ENCODE results near the gene IQSEC3. TPM values are rescaled to one million over a fixed set of nuclear protein-coding genes. Genes with fewer than 3 reads are reported as not detected.
A peak's percentile ranks its signal among the peaks of the same experiment; 100 is the strongest.

Gene IQSEC3
- total and polyA plus RNA-seq, 2 of the 13 experiments (the other 11 are each of a cell fraction or from before 2014, with no cell fraction given) = not detected

DNA sequence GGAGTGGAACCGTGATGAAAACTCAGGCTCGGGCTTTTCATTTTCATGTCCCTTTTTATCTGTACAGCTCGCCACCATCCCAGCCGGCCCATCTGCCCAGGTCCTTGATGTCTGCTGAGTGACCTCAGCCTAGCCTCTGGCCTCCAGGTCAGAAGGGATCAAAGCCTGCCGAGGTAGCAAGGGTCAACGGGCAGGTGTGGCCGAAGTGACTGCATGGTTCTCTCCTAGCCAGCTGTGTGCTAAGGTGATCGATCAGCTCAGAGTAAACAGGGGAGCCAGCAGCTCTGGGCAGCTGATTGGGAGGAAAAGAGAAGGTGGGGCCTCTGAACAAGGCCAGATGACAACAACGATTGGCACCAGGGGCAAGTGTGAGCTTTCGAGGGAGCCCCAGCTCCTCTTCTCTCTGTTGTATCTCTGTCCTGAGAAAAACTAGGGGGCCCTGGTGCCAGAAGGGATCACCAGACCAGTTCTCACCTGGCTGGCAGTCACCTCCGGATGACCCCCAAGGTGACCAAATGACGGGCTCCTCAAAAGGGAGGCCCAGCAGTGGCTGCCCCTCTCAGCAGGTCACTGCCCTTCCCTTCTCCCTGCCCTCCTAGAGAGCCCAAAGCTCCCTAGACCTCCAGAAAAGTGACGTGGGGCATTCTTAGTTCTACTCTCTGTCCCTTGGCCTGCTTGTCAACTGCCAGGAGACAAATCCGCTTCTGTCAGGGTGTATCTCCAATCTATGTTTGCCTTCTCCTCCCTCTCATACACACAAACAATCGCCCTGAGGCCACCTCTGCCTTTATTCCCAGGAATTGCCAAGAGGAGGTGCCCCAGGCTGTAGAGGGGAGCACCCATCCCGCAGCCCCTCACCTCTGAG lies 143.9 kb downstream of the IQSEC3 start (continued):
- TF ChIP-seq ZNF660 (CRISPR knock-in tag; IDR thresholded peaks at IDR 0.05; ENCODE audit: borderline replicate concordance, low read depth) (no peak), SP2 (CRISPR knock-in tag; IDR thresholded peaks at IDR 0.05) (no peak), ZNF326 (CRISPR knock-in tag; IDR thresholded peaks at IDR 0.05; ENCODE audit: borderline replicate concordance) (no peak), SMAD1 (CRISPR knock-in tag; IDR thresholded peaks at IDR 0.05; ENCODE audit: borderline replicate concordance, low read depth) (peak; percentile 81; the same call in 1 of the 2 replicates), HNRNPL (IDR thresholded peaks at IDR 0.05; ENCODE audit: low read depth, low read length) (0 out of 2 replicates have a peak, but pooled peaks have one; percentile 62), ZFP37 (CRISPR knock-in tag; IDR thresholded peaks at IDR 0.05; ENCODE audit: borderline replicate concordance) (peak; percentile 84; the same call in 1 of the 2 replicates), FOXK2 (IDR thresholded peaks at IDR 0.05) (peak; percentile 98), MAFG (CRISPR knock-in tag; IDR thresholded peaks at IDR 0.05) (no peak), HNRNPUL1 (IDR thresholded peaks at IDR 0.05; ENCODE audit: low read depth, low read length) (no peak), ZBTB7A (CRISPR knock-in tag; IDR thresholded peaks at IDR 0.05) (peak; percentile 79; the same call in 1 of the 2 replicates), XRCC5 (optimal IDR thresholded peaks at IDR 0.05; ENCODE audit: low read length) (peak; percentile 92), GABPA (IDR thresholded peaks at IDR 0.05; ENCODE audit: low read depth, low read length) (no peak), GABPA (CRISPR knock-in tag; IDR thresholded peaks at IDR 0.05; ENCODE audit: low read depth) (peak; percentile 42; the same call in 1 of the 2 replicates), JUN (CRISPR knock-in tag; IDR thresholded peaks at IDR 0.05) (peak; percentile 97), ZNF564 (CRISPR knock-in tag; IDR thresholded peaks at IDR 0.05) (peak; percentile 80; the same call in 1 of the 2 replicates), ETV5 (CRISPR knock-in tag; IDR thresholded peaks at IDR 0.05; ENCODE audit: borderline replicate concordance) (peak; percentile 66; the same call in 1 of the 2 replicates), ZSCAN31 (CRISPR knock-in tag; IDR thresholded peaks at IDR 0.05; ENCODE audit: low read depth) (0 out of 2 replicates have a peak, but pooled peaks have one; percentile 21), ZNF550 (CRISPR knock-in tag; IDR thresholded peaks at IDR 0.05; ENCODE audit: borderline replicate concordance) (no peak), MTA1 (CRISPR knock-in tag; IDR thresholded peaks at IDR 0.05; ENCODE audit: borderline replicate concordance) (peak; percentile 99)
- TF ChIP-seq, protein P1, sequence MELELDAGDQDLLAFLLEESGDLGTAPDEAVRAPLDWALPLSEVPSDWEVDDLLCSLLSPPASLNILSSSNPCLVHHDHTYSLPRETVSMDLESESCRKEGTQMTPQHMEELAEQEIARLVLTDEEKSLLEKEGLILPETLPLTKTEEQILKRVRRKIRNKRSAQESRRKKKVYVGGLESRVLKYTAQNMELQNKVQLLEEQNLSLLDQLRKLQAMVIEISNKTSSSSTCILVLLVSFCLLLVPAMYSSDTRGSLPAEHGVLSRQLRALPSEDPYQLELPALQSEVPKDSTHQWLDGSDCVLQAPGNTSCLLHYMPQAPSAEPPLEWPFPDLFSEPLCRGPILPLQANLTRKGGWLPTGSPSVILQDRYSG (CRISPR knock-in tag; IDR thresholded peaks at IDR 0.05) = no peak
- TF ChIP-seq, protein P2, sequence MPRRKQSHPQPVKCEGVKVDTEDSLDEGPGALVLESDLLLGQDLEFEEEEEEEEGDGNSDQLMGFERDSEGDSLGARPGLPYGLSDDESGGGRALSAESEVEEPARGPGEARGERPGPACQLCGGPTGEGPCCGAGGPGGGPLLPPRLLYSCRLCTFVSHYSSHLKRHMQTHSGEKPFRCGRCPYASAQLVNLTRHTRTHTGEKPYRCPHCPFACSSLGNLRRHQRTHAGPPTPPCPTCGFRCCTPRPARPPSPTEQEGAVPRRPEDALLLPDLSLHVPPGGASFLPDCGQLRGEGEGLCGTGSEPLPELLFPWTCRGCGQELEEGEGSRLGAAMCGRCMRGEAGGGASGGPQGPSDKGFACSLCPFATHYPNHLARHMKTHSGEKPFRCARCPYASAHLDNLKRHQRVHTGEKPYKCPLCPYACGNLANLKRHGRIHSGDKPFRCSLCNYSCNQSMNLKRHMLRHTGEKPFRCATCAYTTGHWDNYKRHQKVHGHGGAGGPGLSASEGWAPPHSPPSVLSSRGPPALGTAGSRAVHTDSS (CRISPR knock-in tag; conservative IDR thresholded peaks at IDR 0.05) = no peak
- TF ChIP-seq, protein P3, sequence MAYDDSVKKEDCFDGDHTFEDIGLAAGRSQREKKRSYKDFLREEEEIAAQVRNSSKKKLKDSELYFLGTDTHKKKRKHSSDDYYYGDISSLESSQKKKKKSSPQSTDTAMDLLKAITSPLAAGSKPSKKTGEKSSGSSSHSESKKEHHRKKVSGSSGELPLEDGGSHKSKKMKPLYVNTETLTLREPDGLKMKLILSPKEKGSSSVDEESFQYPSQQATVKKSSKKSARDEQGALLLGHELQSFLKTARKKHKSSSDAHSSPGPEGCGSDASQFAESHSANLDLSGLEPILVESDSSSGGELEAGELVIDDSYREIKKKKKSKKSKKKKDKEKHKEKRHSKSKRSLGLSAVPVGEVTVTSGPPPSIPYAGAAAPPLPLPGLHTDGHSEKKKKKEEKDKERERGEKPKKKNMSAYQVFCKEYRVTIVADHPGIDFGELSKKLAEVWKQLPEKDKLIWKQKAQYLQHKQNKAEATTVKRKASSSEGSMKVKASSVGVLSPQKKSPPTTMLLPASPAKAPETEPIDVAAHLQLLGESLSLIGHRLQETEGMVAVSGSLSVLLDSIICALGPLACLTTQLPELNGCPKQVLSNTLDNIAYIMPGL (CRISPR knock-in tag; IDR thresholded peaks at IDR 0.05; ENCODE audit: borderline replicate concordance in 1 of 2, low read depth in 1 of 2) = peak; percentile 73 to 78; a peak in 3 of 4 replicates
- TF ChIP-seq, protein P4, sequence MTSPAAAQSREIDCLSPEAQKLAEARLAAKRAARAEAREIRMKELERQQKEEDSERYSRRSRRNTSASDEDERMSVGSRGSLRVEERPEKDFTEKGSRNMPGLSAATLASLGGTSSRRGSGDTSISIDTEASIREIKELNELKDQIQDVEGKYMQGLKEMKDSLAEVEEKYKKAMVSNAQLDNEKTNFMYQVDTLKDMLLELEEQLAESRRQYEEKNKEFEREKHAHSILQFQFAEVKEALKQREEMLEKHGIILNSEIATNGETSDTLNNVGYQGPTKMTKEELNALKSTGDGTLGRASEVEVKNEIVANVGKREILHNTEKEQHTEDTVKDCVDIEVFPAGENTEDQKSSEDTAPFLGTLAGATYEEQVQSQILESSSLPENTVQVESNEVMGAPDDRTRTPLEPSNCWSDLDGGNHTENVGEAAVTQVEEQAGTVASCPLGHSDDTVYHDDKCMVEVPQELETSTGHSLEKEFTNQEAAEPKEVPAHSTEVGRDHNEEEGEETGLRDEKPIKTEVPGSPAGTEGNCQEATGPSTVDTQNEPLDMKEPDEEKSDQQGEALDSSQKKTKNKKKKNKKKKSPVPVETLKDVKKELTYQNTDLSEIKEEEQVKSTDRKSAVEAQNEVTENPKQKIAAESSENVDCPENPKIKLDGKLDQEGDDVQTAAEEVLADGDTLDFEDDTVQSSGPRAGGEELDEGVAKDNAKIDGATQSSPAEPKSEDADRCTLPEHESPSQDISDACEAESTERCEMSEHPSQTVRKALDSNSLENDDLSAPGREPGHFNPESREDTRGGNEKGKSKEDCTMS (CRISPR knock-in tag; conservative IDR thresholded peaks at IDR 0.05) = no peak
